ENCODE data around the gene PTGR2.
A peak's percentile ranks its signal among the peaks of the same experiment; 100 is the strongest.
"Not testable (repeated sequence)": the region's sequence is repeated elsewhere in the genome, so short reads cannot be mapped to it uniquely, and the experiment has no call there.

The PTGR2 gene

DNA sequence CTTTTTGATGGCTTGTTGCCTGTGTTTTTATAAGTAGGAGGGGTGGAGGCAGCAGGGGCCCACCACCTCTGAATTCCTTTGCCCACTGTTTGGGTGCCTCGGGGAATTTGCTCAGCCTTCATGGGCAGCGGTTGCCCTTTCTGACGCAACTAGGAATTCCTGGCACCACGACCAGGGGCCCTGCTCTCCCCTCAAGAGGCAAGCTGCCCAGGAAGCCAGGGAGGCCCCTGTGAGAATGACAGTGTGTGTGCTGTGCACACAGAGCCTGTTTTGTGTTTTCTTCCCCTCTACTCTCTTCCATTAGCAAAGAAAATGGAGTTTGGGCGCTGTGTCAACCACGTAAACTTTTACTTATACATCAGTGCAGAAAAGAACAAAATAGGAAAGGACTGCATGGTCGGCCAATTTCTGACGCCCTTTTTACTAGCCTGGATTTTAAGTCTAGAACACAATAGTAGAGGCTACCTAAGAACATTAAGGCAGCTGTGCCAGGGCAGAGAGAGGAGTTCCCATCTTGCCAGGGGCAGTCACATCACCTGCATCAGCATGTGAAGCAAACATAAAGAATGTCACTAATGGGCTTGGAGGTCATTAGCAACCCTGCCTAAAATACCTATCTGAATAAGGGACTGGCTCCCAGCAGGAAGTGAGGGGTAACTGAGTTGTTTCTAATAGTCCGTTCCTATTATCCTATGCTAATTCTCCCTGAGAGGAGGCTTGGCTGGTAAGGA lies 17.9 kb upstream of the PTGR2 start:
- peak; percentile 80 for DNase-seq

DNA sequence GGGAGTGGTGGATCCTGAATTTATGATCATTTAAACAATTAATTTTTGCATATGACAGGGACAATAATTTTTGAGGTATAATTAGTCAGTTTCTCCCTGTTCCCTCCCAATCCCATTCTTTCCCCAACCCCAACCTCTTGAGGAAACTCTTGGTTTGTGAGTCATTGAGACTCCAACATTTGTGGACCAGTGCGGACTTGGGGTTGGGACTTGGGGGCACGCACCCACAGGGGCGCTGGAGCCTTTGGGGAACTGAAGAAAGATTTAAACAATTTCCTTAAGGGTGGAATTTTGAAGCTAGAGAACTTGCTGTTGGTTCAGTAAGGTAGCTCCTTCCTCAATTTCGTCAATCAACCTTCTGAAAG lies 17.4 kb upstream of the PTGR2 start:
- DNase-seq: no peak

- DNase-seq: not testable (repeated sequence)
Observed at GRCh38 chr14:73838293-73839034, 13.2 kb upstream of the PTGR2 start.

DNA sequence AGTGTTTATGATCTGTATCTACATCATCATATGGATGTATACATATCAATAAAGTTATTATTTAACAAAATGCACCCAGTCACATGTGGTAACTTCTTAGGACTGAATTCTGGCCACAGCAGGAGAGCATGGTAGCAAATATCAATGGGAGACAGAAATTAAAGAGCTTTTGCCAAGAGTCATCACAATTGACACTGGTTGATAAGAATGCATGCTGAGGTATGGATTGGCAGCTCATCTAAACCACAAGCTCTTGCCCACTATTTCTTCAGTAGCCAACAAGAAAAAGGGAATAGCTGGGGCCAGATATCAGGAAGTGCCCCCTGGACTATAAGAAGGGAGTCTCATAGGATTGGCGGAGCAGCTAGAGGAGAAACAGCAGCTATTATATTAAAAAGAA lies 9.4 kb upstream of the PTGR2 start:
- DNase-seq: no peak

- no peak for DNase-seq
Observed at GRCh38 chr14:73842851-73843250, 8.8 kb upstream of the PTGR2 start.

GRCh38 chr14:73843296-73843695 lies 8.3 kb upstream of the PTGR2 start:
- no peak for DNase-seq

DNA sequence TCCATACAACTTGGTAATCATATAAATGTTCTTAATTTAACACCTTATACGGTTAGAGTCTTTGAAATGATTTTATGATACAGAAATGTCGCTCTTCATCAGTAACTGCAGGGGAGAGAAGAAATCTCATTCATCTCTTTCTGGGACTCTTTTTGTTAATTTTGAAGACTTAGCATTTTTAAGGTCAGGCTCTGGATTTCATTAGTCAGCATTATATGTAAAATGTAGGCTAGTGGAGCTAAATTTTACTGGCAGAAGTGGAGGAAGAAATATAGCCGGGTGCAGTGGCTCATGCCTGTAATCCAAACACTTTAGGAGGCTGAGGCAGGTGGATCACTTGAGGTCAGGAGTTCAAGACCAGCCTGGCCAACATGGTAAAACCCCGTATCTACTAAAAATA lies 4.7 kb upstream of the PTGR2 start:
- no peak for DNase-seq

- no peak for DNase-seq
Observed at GRCh38 chr14:73851000-73851399, 631 bp upstream of the PTGR2 start.

- DNase-seq: no peak
Observed at GRCh38 chr14:73859145-73859544, 7.5 kb downstream of the PTGR2 start.

DNA sequence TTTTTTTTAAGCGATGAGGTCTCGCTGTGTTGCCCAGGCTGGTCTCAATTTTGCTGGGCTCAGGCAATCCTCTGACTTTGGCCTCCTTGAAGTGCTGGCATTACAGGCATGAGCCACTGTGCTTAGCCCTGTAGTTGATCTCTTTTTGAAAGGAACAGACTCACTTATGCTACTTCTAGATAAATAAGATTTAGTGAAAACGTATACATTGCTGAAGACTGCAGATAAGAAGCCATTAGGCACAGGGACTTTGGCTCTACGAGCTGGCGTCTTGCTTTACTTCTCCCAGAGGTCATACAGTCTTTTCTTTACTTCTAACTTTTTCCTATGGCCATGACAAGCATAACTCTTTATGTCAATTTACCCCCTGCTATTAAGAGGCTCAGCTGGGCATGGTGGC lies 9.4 kb downstream of the PTGR2 start:
- no peak for DNase-seq

- no peak for DNase-seq
Observed at GRCh38 chr14:73862480-73862879, 10.8 kb downstream of the PTGR2 start.

DNA sequence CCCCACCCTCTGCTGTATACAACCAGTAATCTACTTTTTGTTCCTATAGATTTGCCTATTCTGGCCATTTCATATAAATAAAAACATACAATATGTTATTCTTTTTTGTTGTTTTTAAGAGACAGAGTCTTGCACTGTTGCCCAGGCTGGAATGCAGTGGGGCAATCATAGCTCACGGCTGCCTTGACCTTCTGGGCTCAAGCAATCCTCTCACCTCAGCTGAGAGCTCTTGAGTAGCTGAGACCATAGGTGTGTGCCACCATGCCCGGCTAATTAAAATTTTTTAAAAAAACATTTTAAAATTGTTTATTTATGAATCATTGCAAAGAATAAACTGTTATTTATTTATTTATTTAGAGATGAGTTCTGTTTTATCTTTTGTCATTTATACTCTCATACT lies 11.6 kb downstream of the PTGR2 start:
- no peak for DNase-seq

DNA sequence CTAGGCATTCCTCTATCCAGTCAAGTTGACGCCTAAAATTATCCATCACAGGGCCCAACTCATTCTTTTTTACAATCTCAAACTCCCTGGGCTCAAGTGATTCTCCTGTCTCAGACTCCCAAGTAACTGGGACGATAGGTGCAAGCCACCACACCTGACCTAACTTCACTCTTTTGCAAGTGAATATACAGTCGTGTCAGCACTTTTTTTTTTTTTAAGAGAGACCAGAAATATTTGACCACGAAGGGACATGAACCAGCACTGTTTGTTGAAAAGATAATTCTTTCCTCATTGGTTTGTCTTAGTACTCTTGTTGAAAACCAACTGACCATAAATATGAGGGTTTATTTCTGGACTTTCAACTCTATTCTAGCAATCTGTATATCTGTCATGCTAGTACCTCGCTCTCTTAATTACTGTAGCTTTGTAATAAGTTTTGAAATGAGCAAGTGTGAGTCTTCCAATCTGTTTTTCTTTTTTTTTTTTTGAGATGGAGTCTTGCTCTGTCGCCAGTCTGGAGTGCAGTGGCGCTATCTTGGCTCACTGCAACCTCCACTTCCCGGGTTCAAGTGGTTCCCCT lies 14.0 kb downstream of the PTGR2 start:
- DNase-seq: no peak

- DNase-seq: not testable (repeated sequence)
Observed at GRCh38 chr14:73869754-73870153, 18.1 kb downstream of the PTGR2 start.

DNA sequence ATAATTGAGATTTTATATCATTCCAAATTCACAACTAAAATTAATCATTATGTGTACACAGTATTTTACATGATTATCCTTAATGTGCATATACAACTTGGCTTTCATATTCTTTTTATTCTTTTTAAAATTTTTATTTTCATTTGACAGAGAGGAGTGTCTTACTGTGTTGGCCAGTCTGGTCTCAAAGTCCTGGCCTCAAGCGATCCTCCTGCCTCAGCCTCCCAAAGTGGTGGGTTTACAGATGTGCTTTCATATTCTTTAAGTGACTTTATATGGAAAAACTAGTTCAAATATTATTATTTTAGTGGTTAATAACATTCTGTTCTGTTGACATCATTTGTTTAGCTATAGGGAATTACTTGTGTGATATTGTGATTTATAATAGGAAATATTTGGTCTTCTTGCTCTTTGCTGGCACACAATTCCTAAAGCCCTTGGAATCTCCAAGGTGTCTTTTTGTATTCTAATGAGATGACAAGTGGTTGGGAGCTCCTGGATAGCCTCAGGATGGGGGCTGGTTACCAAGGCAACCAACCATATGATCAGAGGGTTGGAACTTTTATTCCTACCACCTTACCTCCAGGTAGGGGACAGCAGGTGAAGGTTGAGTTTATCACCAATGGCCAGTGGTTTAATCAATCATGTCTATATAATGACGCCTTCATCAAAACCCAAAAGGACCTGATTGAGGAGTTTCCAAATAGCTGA lies 19.0 kb downstream of the PTGR2 start:
- no peak for DNase-seq

GRCh38 chr14:73873660-73874059 lies 22.0 kb downstream of the PTGR2 start:
- no peak for DNase-seq

GRCh38 chr14:73877790-73878189 lies 26.2 kb downstream of the PTGR2 start:
- DNase-seq: no peak

DNA sequence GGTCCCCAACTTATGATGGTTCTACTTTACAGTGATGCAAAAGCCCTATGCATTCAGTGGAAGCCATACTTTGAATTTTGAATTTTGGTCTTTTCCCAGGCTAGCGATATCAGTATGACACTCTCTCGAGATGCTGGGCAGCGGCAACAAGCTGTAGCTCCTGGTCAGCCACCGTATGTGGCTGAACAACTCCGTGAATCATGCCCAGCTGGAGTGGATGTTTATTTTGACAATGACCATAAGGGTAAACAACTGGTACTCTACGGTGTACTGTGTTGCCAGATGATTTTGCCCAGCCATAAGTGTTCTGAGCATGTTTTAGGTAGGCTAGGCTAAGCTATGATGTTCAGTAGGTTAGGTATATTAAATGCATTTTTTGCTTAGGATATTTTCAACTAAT lies 26.8 kb downstream of the PTGR2 start:
- DNase-seq: no peak

DNA sequence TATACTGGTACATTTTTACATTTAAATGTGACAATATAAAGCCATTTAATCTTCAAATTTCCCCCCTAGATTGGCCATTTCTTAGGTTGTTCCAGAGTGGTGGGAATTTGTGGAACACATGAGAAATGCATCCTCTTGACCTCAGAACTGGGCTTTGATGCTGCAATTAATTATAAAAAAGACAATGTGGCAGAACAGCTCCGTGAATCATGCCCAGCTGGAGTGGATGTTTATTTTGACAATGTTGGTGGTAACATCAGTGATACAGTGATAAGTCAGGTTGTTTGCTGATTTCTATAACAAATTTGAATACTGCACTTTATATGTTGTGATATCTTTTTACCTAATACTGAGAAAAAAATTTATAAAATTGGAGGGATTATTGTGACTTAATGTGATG lies 27.4 kb downstream of the PTGR2 start:
- no peak for DNase-seq

DNA sequence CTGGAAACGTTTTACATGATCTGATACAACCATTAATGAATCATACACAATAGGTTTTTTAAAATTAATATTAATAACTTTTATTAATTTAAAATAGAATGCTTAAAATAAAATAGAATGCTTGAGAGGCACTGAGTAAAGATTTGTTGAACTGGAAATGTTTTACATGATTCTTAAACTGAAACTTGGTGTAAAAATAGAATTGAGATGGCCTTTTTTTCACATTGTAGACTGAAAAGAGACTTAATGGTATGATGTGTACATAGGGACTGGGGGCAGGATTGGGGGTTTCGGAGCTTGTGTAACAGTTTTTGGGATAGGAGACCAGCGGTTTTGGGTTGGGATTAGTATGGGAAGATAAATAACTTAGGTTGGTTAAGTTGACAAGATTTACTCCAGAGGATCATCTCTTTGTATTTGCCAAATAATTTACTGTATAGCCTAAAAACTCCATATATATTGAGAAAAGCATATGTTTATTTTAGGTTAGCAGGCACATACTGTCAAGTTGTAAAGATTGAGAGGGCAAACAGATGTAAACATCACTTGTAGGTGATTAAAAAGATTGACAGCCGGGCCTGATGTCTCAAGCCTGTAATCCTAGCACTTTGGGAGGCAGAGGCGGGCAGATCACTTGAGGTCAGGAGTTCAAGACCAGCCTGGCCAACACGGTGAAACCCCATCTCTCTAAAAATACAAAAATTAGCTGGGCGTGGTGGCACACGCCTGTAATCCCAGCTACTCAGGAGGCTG lies 33.0 kb downstream of the PTGR2 start:
- no peak for DNase-seq

DNA sequence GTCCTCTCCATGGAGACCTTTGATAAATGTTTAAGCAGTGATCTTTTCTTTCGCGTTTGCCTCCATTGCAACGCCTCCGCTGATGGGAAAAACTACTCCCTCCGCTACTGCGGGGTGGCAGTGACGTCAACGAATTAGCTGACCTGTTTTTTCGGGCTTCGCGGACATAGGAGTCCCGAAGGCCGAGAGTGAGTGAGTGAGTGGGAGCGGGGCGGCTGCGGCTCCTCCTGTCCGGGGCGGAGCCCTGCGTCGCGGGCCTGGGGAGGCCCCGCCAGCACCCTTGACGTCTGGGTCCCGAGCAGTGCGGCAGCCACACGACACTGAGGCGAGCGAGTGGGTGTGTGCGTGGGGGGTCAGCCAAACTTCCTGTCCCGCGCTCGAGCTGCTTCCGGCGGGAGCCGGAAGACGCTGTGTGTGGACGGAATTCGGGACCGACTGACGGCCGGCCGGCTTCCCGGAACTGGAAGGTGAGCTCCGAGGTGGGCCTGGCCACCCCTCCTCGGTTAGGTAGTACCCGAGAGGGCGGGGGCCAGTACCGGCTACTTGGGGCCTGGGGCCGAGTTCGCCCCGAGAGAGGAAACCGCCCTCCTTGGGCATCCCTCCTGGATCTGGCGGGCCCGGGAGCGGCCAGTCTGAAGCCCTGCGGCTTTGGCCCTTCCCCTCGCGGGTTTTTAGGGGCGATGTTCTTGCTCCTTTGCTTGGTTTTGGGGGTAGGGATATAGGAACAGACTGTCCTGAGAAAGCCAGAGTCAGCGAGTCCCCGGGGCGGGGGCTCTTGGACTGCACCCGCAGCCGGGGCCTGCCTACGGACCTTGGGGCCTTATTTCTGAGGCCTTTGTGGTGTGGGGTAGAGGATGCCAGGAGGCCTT lies 35.1 kb downstream of the PTGR2 start, which contains the start of gene ZNF410:
ZNF410 (plus strand) TSS at position 411 of the 869 bp plus-strand sequence. CDS start 5,317 bp downstream, outside the sequence.
- peak; percentile 97 for DNase-seq

- no peak for DNase-seq
Observed at GRCh38 chr14:73887318-73887616, 35.6 kb downstream of the PTGR2 start.

Measured in femur (tissue), 1 donor.